HS-5 (cell line): Measurements from ENCODE around the gene MPP1.

Experiments
- DNase-seq: peaks from one replicate; pipeline ENCODE4 v3.0.0-alpha.2; 2012; ENCODE audit warnings: low read depth

The MPP1 gene

DNA sequence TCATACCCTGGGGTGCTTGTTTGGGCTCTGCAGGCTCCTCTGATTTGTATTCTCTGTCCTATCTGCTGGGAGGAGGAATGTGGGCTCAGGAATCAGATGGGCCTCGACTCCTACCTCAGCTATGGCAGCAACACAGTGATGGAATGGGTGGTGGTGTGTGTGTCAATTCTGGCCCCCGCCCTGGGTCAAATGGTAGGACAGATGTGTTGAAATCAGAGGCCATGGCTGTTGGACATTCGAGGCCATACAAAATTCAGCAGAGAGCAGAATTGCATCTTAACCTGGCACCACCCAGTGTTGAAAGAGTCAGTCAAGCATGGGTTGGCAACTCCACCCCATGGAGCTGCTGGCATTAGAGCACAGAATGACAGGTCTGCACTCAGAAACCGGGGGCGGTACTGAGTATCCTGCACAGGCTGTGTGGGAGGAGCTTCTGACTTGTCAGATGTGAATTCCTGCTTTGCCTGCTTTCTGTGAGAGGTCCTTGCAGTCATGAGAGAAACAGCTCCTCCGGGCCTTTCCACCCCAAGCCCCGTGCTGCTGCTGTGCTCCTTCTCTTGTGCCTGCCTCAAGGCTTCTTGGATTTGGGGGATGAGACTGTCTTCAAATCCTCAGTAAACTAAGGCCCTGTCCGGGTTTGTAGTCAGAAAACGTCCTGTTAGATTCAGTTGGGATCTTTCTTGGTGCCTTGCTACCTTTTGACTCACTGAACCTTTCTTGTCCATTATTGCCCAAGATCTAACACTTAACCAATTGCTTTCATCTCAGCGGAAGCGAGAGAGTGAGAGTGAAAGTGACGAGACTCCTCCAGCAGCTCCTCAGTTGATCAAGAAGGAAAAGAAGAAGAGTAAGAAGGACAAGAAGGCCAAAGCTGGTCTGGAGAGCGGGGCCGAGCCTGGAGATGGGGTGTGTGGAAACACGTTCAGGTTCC is 29.6 kb downstream of the MPP1 start:
- no peak for DNase-seq

DNA sequence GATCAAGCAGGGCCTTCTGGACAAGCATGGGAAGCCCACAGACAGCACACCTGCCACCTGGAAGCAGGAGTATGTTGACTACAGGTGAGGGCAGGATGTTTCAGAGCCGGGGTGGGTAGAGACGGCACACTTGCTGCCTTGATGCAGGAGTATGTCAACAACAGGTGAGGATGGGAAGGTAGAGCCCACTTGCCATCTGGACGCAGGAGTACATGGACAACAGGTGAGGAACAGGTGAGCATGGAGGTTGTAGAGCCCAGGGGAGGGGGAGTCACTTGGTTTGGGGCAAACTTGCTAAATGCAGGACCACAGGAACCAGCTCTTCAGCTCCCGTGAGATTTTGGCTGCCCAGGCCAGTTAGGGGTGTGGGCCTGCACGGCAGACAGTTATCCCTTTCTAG is 30.7 kb downstream of the MPP1 start:
- no peak for DNase-seq

DNA sequence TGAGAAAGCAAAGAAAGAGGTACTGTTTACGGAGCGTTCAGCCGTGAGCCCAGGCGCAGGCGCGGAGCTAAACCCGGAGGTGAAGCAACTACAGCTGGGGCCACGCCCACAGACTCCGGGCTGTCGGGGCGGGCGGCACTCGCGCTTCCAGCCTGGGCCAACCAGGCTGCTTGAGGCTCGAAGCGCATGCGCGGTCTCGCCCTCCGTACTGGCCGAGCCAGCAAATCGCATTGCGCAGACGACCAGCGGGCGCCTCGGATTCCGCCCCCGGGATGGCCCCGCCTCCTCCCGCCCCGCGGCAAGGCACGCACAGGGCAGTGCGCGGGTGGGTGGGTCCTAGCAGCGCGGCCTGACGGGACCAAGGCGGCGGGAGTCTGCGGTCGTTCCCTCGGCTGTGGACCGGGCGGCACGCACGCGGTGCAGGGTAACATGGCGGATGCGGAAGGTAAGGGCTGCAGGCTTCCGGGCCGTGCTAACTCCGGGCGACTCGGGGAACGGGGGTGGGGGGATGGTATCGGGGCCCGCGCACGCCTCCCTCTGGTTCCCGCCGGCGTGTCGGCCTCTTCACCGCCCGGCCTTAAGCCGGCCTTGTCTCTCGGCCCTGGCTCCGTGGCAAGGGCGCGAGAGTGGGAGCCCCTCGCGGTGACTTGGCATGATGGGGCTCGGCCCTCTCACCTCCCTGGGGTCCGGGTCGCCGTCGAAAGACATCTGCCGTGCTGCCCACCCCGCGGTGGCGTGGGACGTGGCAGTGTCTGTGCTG is 42.6 kb downstream of the MPP1 start, which contains the start of gene DKC1:
Gene DKC1 (plus strand): TSS at position 328 of the 760 bp plus-strand sequence. CDS start 102 bp downstream, at position 430.
- peak; percentile 73 for DNase-seq

DNA sequence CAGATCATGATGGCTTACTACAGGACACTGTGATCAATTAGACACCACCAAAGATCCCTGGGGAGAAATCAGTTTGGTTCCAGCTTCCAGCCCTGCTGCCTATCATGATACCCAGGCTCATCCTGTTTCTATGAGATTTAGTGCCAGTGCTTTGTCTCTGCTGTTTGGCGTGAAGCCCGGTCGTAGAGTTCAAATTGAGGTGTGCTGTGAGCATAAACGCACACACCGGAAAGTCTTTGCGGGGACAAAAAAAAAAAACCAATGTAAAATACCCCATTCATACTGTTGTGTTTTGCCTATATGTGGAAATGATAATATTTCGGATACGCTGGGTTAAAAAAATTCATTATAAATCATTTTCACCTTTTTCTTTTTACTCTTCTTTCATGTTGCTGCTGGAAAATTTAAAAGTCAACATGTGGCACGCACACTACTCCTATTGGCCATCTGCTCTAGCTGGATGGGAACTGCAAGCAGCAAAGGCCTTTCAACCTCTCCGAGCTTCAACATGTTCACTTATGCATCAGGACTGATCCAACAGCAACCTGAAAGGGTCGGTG is 43.2 kb downstream of the MPP1 start:
- DNase-seq: no peak

DNA sequence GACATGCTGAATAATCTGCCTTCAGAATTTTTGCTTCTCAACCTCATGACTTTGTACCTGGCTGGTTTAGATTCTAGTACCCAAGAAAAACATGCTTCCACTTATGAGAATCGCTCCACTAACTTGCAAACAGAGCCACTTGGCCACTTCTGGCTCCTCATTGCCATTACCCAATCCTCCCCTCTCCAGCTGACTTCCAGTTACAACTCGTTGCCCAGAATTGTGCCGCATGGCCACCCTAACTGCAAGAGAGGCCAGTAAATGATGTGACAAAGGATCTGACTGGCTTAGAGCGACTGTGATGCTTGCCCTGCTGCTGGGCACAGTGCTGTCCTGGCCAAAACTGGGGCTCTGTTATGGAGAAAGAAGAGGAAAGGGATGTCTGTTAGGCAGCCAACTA is 46.6 kb downstream of the MPP1 start:
- DNase-seq: no peak

DNA sequence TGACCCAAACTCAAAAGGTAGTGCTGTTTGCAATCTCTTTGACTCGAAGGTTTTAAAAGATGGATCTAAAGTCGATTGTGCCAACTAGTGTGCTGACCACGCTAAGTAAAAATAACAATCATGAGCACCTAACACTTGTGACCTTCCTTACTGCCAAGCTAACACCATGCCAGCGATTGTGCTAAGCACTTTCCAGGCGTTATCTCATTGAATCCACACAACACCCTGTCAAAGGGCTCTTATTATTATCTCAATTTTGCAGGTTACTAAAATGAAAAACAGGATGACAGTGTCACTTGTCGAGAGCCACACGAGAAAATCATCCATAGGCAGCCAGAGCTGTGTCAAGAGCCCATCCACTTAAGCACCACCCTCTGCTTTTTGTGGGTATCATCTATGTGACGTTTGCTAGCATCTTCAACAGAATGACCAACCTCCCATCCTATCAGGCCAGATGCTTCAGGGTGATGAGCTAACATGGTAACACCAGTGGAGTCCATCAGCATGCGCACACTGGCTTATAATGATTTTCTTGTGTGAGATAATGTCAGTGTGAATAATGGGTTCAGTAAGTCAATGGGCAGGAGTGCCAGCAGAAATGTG is 53.5 kb downstream of the MPP1 start:
- no peak for DNase-seq

DNA sequence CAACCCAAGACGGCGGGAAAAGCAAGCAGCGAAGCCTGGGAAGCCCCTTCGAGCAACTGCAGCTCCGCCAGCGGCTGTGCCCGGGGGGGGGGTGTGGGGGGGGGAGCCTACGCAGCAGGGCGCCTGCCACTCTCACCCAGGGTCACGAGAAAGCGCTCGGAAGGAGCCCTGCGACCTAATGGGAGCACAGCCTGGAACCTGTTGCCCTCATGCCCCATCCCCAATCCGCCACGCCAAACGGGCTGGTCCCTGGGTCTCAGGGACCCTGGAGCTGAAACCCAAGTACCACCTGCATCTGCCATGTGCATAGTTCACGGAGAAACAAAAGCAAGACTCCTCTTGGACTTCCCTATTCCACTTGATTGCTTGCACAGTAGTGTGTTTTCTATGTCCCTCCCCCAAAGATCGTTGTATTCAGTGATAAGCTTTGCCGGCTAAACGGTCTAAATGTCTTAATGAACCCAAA is 54.0 kb downstream of the MPP1 start:
- no peak for DNase-seq

DNA sequence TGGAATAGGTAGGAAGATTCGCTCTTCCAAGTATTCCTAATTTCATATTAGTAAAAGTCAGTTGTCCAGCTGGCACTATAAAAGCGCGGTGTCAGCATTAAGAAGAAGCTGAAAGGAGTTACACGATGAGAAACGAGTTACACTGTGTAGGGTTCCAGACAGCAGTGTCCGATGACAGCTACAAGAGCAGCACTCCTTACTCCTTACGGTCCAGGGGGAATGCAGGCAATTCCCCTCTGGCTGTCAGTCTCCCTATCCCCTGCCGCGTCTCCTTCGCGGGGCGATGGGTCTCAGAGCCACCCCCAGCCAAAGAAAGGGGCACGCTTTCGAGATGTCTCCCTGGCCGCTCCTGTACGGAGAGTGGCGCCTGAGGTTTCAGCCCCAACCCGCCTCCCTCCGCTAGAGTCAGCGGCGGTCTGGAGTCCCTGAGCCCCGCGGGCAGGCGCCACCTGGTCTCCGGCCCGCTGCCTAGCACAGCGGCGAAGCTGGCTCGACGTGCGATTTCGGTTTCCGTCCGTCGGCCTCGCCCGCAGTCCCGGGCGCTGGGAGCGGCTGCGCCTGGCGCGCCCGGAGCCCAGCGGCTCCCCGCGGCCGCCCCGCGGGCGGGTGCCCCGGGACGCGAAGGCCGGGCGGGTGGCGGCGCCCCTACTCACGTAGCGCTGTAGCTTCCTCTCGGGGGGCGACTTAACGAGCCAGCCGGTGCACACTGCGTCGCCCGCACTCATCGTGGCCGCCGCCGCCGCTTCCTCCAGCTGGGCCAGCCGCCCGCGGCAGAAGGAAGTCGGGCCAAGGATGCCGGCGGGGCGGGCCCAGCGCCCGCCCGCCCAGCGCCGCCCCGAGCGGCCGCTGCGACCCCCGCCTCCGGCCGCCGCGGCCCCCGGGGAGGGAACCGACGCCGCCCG is 54.7 kb downstream of the MPP1 start, which contains the start of gene GAB3:
Gene GAB3 (minus strand): TSS at position 777 of the 902 bp plus-strand sequence. CDS start 52 bp downstream, at position 725.
- DNase-seq: no peak

DNA sequence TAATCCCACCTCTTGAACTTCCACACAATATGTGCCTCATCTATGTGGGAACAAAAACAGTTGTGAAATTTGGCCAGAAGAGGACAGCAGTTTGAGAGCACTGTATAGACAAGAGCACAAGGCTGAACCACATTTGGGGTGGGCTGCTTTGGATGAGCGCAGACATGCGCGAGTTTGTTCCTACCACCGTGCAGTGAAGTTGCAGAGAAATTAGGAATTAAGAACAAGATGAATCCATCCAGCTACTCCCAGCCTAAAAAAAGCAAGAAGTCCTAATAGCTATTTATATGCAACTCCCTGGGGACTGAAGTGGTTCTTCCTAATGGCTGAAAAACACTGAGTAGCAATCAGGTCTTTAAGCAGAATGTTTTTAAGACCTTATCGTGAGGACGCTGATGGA is 55.4 kb downstream of the MPP1 start:
- no peak for DNase-seq

DNA sequence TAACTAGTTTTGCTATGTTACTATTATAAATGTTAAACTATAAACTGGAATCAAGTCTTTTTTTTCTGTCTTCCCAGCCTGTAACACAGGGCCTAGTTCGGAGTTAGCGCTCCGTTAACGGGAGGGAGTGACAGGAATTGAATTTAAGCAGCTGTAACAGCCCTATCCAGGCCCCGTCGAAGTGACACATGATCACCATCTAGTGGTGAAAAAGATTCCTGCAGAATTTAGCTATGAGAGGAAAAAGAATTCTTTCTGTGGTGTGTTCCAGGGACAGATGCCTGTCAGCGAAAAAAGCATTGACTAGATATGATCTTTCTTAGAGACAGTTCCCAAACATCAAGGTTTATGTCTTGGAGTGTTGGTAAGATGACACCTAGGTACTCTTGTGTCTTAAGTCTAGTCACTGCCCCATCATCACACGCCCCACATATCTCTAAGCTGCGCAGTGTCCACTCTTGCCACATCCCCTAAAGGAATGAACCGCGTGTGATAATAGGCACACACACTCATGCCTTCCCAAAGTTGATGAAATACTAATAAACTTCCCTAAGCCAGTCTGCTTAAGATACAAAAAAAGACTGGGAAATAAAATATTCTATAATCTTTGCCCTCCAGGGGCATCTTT is 56.5 kb downstream of the MPP1 start:
- no peak for DNase-seq

DNA sequence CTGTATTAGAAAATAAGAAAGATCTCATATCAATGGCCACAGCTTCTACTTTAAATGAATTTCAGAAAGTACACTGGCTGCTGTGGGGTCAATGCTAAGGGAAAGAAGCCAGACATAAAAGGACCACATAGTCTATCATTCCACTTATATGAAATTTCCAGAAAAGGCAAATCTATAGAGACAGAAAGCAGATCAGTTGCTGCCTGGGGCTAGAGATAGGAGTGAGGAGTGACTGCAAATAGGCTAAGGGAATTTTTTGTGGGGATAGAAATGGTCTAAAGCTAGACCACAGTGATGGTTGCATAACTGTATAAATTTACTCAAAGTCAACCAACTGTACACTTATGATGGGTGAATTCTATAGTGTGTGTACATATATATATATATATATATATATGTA is 62.7 kb downstream of the MPP1 start:
- DNase-seq: no peak

DNA sequence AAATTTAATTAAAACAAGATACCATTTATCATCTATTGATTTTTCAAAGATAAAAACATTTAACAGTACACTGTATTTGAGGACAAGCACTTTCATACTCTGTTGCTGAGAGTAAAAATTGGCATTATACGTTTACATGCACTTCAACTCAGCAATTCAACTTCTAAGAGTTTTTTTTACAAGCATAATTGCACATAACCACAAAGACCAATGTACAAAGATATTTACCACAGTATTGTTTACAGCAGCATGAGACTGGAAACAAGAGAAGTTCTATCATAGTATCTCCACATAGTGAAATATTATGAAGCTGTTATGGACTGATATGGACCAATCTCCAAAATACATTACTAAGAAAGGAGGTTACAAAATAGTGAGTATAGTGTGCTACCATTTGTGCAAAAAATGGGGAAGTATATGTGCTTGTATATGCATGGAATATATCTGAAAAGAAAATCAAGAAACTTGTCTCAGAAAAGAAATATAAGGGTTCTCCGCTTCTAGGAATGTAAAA is 65.3 kb downstream of the MPP1 start:
- DNase-seq: no peak

DNA sequence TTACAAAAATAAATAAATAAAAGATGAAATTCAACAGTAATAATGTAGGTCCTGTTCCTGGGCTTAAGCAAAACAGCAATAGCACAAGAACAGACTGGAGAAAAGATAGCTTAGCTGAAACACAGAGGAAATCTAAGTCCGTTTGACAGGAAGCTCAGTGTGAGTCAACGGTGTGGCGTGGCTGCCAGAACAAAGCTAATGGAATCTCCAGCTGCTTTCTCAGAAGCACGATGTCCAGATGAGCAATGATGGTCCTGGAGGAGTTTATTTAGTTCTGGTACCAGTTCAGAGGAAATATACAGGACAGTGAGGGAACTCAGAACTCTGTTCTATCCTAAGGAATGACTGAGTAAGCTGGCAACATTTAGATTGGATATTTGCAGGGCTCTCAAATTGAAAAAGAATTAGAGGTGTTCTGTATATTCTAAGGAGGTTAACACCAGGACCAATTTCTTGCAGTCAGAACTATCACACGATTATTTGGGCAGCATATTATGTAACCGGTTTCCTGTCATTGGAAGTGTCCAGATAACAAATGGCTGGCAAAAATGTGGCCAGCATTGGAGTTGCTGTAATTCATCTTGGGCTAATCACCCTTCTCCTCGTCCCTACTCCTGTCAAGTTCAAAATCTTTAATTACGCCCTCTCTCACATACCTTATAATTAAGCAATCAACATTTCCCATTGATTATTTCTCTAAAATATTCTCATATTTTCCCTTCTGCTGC is 67.1 kb downstream of the MPP1 start:
- no peak for DNase-seq

DNA sequence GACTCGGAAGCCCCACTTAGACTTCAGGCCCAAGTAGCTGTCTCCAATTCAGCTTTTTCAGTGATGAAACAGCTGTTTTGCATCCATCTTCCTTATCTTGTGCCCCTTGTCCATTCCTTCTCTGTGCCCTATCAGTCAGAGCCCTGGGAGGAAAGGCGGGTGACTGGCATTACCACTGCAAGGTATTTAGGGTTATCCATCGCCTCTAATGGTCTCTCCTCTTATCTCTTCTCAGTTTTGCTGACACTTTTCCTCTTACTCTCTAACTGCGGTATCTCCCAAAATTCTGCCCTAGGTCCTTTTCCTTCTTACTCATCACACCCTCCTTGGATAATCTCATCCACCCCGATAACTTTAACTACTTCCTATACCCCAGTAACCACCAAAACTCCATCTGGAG is 68.1 kb downstream of the MPP1 start:
- DNase-seq: no peak

DNA sequence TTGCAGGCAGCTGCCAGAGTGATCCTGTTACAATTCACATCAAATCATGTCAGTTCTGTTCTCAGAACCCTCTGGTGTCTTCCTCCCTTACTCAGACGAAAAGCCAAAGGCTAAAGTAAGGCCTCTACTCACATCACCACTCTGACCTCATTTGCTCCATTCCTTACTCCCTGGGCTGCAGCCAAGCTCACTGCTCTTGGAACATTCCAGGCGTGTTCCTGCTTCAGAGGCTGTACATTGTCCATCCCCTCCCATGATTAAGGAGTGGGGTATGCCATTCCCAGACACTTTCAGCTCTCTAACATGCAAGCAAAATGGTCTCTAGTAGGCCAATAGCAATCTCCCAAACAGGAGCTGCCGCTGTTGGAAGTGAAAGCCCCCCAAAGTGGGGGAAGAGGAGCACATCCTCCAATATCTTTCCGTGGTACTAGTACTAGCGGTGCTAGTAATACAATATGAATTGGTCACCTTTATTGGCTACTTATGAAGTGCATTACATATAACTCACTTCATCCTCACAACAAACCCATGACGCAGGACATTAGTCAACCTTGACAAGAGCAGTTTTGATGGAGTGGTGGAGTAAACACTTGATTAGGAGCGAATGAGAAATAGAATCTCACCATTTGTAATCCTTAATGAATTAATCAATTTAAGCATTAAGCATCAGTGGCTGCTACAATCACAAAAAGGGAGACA is 69.4 kb downstream of the MPP1 start:
- DNase-seq: no peak

DNA sequence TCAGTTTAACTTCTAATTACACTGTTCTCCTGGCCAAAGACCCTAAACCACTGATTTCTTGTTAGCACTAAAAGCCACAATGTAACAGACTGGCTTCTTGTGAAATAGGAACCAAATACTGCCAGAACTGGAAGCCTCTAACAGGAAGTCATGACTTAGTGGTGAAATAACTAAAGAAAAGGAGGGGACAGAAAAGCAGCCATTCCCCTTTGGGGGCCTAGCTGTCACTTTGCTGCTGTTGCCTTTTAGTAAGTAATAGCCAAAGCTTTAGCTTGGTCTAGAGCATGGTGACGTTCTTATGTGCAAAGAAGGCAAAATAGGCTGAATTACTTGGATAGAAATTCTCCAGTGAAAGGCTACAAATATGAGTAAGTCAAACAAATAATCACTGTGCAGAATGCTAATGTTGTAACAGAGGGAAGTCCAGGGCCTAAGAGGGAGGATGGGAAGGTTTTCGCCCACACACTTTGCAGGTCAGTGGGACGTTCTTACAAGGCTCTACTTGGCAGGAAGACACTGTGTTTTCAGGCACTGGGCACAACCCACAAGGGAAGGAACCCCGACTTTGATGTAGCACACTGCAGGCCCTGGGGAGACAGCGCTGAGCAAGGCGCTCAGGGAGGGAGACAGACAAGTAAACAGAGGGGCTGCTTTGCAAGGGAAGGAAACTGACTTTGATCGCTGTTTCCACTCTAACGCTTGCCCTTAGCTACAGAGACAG is 71.1 kb downstream of the MPP1 start:
- no peak for DNase-seq

DNA sequence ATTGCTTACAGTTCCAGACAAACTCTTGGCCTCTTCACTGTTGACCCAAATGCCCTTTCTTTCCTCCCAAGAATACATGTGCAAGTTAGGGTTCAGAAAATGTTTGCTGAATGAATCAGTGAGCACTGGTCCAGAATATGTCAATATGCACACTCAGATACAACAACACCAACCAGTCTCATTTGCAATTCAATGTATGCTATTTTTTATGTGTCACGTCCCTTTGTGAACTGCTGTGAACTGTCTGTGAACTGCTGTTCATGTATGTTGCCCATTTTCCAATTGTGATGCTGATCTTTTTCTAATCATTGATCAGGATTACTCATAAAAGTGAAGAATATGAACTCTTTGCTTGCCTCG is 72.2 kb downstream of the MPP1 start:
- no peak for DNase-seq

DNA sequence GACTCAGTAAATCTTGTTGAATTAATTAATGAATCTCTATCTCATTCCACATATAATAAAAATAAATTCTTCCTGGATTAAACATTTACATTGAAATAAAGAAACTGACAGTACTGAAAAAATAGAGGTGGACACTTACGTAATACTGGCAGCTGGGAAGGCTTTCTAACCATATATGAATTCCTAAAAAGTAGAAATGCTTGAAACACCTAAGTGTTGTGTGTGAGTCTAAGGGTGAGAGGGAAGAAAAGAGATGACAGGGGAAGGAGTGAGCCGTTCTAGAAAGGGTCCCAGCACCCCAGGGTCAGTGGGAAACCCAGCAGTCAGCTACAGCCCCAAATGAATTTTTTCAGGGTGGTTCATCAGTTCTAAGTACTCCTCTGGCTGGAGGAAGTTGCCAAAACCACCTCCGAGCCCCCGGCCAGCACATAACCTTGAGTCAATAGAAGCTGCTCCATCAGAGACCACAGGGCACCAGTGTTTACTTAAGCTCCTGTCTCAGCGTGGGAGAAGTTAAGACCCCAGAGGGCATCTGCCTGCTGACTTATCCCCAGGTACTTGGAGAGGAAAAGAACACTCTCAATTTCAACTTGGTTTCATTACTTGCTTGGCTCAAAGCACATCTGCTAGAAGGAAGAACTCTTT is 72.7 kb downstream of the MPP1 start:
- DNase-seq: no peak
